B cell (primary cell): ENCODE data around the gene ANGPT4. TPM values are rescaled to one million over a fixed set of nuclear protein-coding genes. Genes with fewer than 3 reads are reported as not detected.

Experiments used
- ATAC-seq: fragments of 200-7000 bp; cut with Tn5 transposase; one replicate; pipeline ENCODE4 v1.10.0; 2021; ENCODE audit warnings: low read depth, mild to moderate bottlenecking, moderate number of reproducible peaks, moderate library complexity
- CTCF ChIA-PET: fragments of 350-600 bp; sonication (Branson Sonifier 250); formaldehyde crosslinking; loops from one replicate; lab custom pipeline; 2021; ENCODE audit warnings: antibody characterized with exemption, inconsistent platforms; lab: Charles Lee
- POLR2A ChIA-PET: fragments of 350-600 bp; sonication (Branson Sonifier 250); formaldehyde crosslinking; loops from one replicate; lab custom pipeline; 2021; ENCODE audit warnings: antibody characterized with exemption; lab: Charles Lee
- DNase-seq: peaks from one replicate; pipeline ENCODE4 v3.0.0; 2013
- H2AFZ ChIP-seq: 2 replicates; pipeline ENCODE4 v1.6.1; 2012; ENCODE audit warnings: mild to moderate bottlenecking, low read depth, low read length; ENCODE audit not compliant: insufficient read depth, poor library complexity, severe bottlenecking
- H3K27ac ChIP-seq, 2 donors: 1 replicate in 1 of 2; 2 replicates in 1 of 2; pipeline ENCODE4 v1.5.1; 2012 to 2013; ENCODE audit warnings: low read length in 2 of 2, mild to moderate bottlenecking in 2 of 2, moderate library complexity in 1 of 2
- H3K27me3 ChIP-seq, 4 experiments: fragments of 200-600 bp in 1 of 4; sonication (generic) in 1 of 4; replicated peaks in 1 of 4; 1 replicate in 2 of 4; 2 replicates in 2 of 4; pipeline versions ENCODE4 v1.6.1 to v1.7.0; 2013 to 2016; ENCODE audit warnings: low read length in 3 of 4, mild to moderate bottlenecking in 2 of 4, mixed read lengths in 1 of 4, moderate library complexity in 1 of 4; ENCODE audit not compliant: insufficient read depth in 4 of 4, control insufficient read depth in 3 of 4; ENCODE audit errors: control extremely low read depth in 1 of 4
- H3K36me3 ChIP-seq, 2 experiments: replicated peaks in 1 of 2; 1 replicate in 1 of 2; 2 replicates in 1 of 2; pipeline versions ENCODE4 v1.6.1 to v1.7.1; 2013; ENCODE audit warnings: low read length in 1 of 2; ENCODE audit not compliant: insufficient read depth in 2 of 2, control insufficient read depth in 1 of 2; ENCODE audit errors: control extremely low read depth in 1 of 2, extremely low read depth in 1 of 2
- H3K4me1 ChIP-seq, 2 donors: fragments of 200-600 bp in 1 of 2; sonication (generic) in 1 of 2; 1 replicate in 1 of 2; 2 replicates in 1 of 2; pipeline versions ENCODE4 v1.5.1 to v1.6.1; 2013 to 2017; ENCODE audit warnings: low read length in 2 of 2; ENCODE audit not compliant: control insufficient read depth in 2 of 2, insufficient read depth in 2 of 2
- H3K4me2 ChIP-seq: replicated peaks from 2 replicates; pipeline ENCODE3; 2012; ENCODE audit warnings: mild to moderate bottlenecking, low read depth, low read length; ENCODE audit not compliant: poor library complexity, severe bottlenecking
- H3K4me3 ChIP-seq, 5 experiments: fragments of 200-600 bp in 1 of 5; sonication (generic) in 1 of 5; 1 replicate in 3 of 5; 2 replicates in 2 of 5; pipeline versions ENCODE4 v1.5.1 to v1.7.0; 2011 to 2016; ENCODE audit warnings: low read length in 4 of 5, mild to moderate bottlenecking in 4 of 5, low read depth in 2 of 5, control low read depth in 1 of 5, moderate library complexity in 1 of 5; ENCODE audit not compliant: insufficient read depth in 1 of 5; ENCODE audit errors: control extremely low read depth in 1 of 5, extremely low read depth in 1 of 5
- H3K79me2 ChIP-seq: fragments of 200-600 bp; sonication (generic); one replicate; pipeline ENCODE4 v1.6.0; 2016; ENCODE audit warnings: low read length; ENCODE audit not compliant: control insufficient read depth, insufficient read depth
- H3K9ac ChIP-seq: fragments of 200-600 bp; sonication (generic); 2 replicates; pipeline ENCODE4 v1.6.1; 2017; ENCODE audit warnings: mild to moderate bottlenecking, low read length, moderate library complexity
- H3K9me3 ChIP-seq, 3 donors: one replicate each; pipeline versions ENCODE4 v1.6.1 to v1.7.1; 2013; ENCODE audit warnings: low read length in 2 of 3; ENCODE audit not compliant: control insufficient read depth in 2 of 3, insufficient read depth in 1 of 3; ENCODE audit errors: control extremely low read depth in 1 of 3
- H4K20me1 ChIP-seq: 2 replicates; pipeline ENCODE4 v1.6.0; 2012; ENCODE audit warnings: mild to moderate bottlenecking, low read length; ENCODE audit not compliant: insufficient read depth, control insufficient read depth, poor library complexity, severe bottlenecking
- H3K27ac Mint-ChIP-seq: one replicate; pipeline ENCODE4 v1.8.0; 2021; ENCODE audit warnings: mixed read lengths
- H3K27me3 Mint-ChIP-seq: one replicate; pipeline ENCODE4 v1.8.0; 2021; ENCODE audit warnings: mixed read lengths
- H3K4me1 Mint-ChIP-seq: one replicate; pipeline ENCODE4 v1.8.0; 2021; ENCODE audit warnings: mixed read lengths
- H3K4me3 Mint-ChIP-seq: one replicate; pipeline ENCODE4 v1.8.0; 2021; ENCODE audit warnings: mixed read lengths
- H3K9me3 Mint-ChIP-seq: one replicate; pipeline ENCODE4 v1.8.0; 2022; ENCODE audit warnings: mixed read lengths; ENCODE audit not compliant: insufficient read depth
- EZH2 ChIP-seq: IDR thresholded peaks from 2 replicates; pipeline ENCODE4 v1.6.1; 2012; ENCODE audit warnings: borderline replicate concordance, low read depth, mild to moderate bottlenecking, moderate library complexity, low read length; ENCODE audit not compliant: insufficient read depth, poor library complexity, severe bottlenecking
- WGBS: methylation state at CpG from one replicate; pipeline ENCODE4 v1.1.5; 2013; ENCODE audit warnings: missing lambda C conversion rate; ENCODE audit not compliant: insufficient coverage; 5-methylcytosine and 5-hydroxymethylcytosine counted together
- intact Hi-C: fragments of 100-400 bp; cut with micrococcal nuclease; formaldehyde crosslinking; loops from one replicate; pipeline ENCODE4 v1.10.0; 2022
- polyA plus RNA-seq: library from polyadenylated mRNA; depleted of rRNA; stranded (reverse); fragments of >200 nt; gene quantifications from 2 replicates; pipeline ENCODE4 v1.2.3, GENCODE V29; 2012
- total RNA-seq, 2 donors: library from RNA; stranded (reverse); fragments of 120-200 nt in 1 of 2; gene quantifications; 1 replicate in 1 of 2; 2 replicates in 1 of 2; pipeline versions ENCODE4 v1.2.3 to v1.2.4, GENCODE V29; 2013 to 2022
- TF ChIP-seq, protein P1 (sequence below): fragments of 200-600 bp; IDR thresholded peaks from one replicate; pipeline ENCODE4 v1.8.0; 2022; ENCODE audit warnings: antibody characterized with exemption, mild to moderate bottlenecking

Gene ANGPT4
- total and polyA plus RNA-seq, 2 donors (not counting 1 experiment from before 2014, with no cell fraction given) = not detected

DNA sequence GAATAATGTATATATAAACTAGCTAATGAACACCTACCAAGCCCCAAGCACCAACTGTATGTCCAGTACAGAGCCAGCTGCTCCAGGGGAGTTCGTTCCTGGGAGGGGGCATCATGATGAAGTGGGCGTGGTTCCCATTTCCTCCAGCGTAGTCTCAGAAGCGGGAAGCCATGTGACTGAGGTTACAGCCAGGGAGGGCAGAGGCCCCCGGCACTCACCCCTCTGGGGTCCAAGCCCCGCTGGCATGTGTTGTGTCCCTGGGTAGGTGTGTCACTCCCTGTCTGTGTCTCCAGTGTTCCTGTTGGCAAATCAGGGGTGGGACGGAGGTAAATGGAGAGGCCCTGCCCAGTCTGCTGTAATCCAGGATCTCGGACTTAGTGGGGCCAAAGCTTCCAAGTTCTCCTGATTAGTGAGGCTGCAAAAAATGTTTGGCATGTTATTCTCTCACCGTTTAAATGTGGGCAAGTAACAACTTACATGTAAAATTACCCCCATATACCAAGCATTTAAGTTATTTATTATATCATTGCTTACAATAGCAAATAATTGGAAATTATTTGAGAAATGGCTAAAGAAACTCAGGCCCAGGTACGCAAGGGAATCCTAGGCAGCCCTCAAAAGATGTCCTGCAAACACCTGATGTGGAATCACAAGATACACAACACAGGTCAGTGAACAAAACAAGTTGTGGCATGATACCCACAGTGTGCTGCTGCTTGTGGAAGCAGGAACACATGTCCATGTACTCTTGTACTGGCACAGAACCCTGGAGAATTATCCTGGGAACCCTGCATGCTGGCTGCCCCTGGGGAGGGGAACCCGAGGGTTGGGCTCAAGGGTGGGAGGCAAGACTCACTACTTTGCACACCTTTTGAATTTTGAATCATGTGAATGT lies 60.4 kb downstream of the ANGPT4 start:
- no peaks in the 10 kb centered on the region for H3K9me3 ChIP-seq
- peaks cover 14% of the 10 kb centered on the region for H3K4me1 Mint-ChIP-seq
- H3K9ac ChIP-seq = no peak overlapping the region
- WGBS = 21% methylated on average over 5 of the region's 11 CpGs
- no peak overlapping the region for H2AFZ ChIP-seq
- H3K4me3 ChIP-seq = no peak overlapping the region
- no peak for DNase-seq
- peaks cover 0 to 2% of the 10 kb centered on the region in 2 experiments for H3K36me3 ChIP-seq
- intact Hi-C loops = no loop called here
- H3K27me3 ChIP-seq = no peaks in the 10 kb centered on the region
- CTCF ChIA-PET = no interaction called here
- H4K20me1 ChIP-seq = peaks cover 10% of the 10 kb centered on the region
- no peak for ATAC-seq
- no peaks in the 10 kb centered on the region for H3K27me3 Mint-ChIP-seq
- H3K4me2 ChIP-seq = no peak overlapping the region
- H3K4me3 Mint-ChIP-seq = no peak overlapping the region
- H3K27ac Mint-ChIP-seq = no peak overlapping the region
- TF ChIP-seq, protein P1, sequence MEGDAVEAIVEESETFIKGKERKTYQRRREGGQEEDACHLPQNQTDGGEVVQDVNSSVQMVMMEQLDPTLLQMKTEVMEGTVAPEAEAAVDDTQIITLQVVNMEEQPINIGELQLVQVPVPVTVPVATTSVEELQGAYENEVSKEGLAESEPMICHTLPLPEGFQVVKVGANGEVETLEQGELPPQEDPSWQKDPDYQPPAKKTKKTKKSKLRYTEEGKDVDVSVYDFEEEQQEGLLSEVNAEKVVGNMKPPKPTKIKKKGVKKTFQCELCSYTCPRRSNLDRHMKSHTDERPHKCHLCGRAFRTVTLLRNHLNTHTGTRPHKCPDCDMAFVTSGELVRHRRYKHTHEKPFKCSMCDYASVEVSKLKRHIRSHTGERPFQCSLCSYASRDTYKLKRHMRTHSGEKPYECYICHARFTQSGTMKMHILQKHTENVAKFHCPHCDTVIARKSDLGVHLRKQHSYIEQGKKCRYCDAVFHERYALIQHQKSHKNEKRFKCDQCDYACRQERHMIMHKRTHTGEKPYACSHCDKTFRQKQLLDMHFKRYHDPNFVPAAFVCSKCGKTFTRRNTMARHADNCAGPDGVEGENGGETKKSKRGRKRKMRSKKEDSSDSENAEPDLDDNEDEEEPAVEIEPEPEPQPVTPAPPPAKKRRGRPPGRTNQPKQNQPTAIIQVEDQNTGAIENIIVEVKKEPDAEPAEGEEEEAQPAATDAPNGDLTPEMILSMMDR = no peak
- TF ChIP-seq EZH2 = no peak
- peaks cover 6 to 14% of the 10 kb centered on the region in 2 donors for H3K4me1 ChIP-seq
- peaks cover 17% of the 10 kb centered on the region for H3K79me2 ChIP-seq
- H3K9me3 Mint-ChIP-seq = no peaks in the 10 kb centered on the region
- POLR2A ChIA-PET = no interaction called here
- no peak overlapping the region for H3K27ac ChIP-seq

DNA sequence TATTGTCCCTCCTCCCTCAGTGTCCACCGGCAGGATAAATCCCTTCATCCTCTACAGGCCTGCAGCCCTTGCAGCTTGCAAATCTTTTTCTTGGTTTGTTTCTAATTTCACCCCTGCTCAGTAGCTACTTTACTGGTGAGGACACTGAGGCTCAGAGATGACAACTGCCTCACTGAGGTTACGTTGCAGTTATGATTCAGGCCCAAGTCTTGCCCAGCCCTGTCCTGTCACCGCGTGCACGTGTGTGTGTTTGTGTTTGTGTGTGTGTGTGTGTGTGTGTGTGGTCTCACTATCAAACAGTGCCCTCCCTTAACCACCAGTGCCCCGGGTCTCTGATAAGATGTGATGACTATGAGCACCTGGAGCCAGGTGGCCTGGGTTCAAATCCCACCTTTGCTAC lies 61.5 kb downstream of the ANGPT4 start:
- Histone ChIP-seq H3K27ac (no peak overlapping the region), H3K4me3 (no peak overlapping the region), H3K79me2 (peaks cover 21% of the 10 kb centered on the region), H3K9ac (no peak overlapping the region), H3K27me3 (no peaks in the 10 kb centered on the region), H3K4me1 (peaks cover 4 to 13% of the 10 kb centered on the region in 2 donors), H3K4me2 (no peak overlapping the region), H2AFZ (no peak overlapping the region), H3K9me3 (no peaks in the 10 kb centered on the region), H4K20me1 (peaks cover 10% of the 10 kb centered on the region), H3K36me3 (peaks cover 0 to 2% of the 10 kb centered on the region in 2 experiments)
- TF ChIP-seq EZH2 = no peak
- TF ChIP-seq, protein P1 = no peak
- WGBS = 93% methylated on average over 3 of the region's 6 CpGs
- no peaks in the 10 kb centered on the region for H3K9me3 Mint-ChIP-seq
- ATAC-seq = no peak
- no peak for DNase-seq
- H3K27me3 Mint-ChIP-seq = no peaks in the 10 kb centered on the region
- no peak overlapping the region for H3K27ac Mint-ChIP-seq
- H3K4me1 Mint-ChIP-seq = peaks cover 12% of the 10 kb centered on the region
- intact Hi-C loops = no loop called here
- H3K4me3 Mint-ChIP-seq = no peak overlapping the region
- CTCF ChIA-PET = interaction anchor here (0.9 to 1.2 kb wide), 2 partner anchors 101 to 102 kb away, joined by 3 to 5 read pairs; no protein-coding TSS in a partner anchor
- POLR2A ChIA-PET = no interaction called here
